GM12878 (cell line): ENCODE results near the gene OGFOD2. TPM values are rescaled to one million over a fixed set of nuclear protein-coding genes. Genes with fewer than 3 reads are reported as not detected.

Source experiments
- ATF7 ChIP-seq: fragments of 450-650 bp; IDR thresholded peaks from 2 replicates; pipeline ENCODE4 v1.6.1; 2016; ENCODE audit warnings: low read depth, mild to moderate bottlenecking
- BMI1 ChIP-seq: fragments of 450-650 bp; IDR thresholded peaks from 2 replicates; pipeline ENCODE4 v1.6.1; 2016; ENCODE audit warnings: mild to moderate bottlenecking, moderate library complexity, borderline replicate concordance
- CBX3 ChIP-seq: fragments of 200-600 bp; sonication (generic); IDR thresholded peaks from 2 replicates; pipeline ENCODE4 v1.6.1; 2016; ENCODE audit warnings: low read depth, borderline replicate concordance
- CBX5 ChIP-seq: sonication (generic); IDR thresholded peaks from 2 replicates; pipeline ENCODE4 v1.6.1; 2016; ENCODE audit warnings: low read depth, moderate library complexity, mild to moderate bottlenecking, inconsistent platforms
- CREM ChIP-seq: IDR thresholded peaks from 2 replicates; pipeline ENCODE4 v1.6.1; 2014; ENCODE audit warnings: antibody characterized with exemption, low read depth
- FOXK2 ChIP-seq: fragments of 450-650 bp; IDR thresholded peaks from 2 replicates; pipeline ENCODE4 v1.6.1; 2017; ENCODE audit warnings: mild to moderate bottlenecking, moderate library complexity
- HCFC1 ChIP-seq: fragments of 150-350 bp; IDR thresholded peaks from 2 replicates; pipeline ENCODE4 v1.6.1; 2014; ENCODE audit warnings: low read length
- HDAC6 ChIP-seq: fragments of 200-600 bp; sonication (generic); IDR thresholded peaks from one replicate; pipeline ENCODE4 v1.8.0; 2017; ENCODE audit warnings: antibody characterized with exemption; ENCODE audit not compliant: unreplicated experiment
- HSF1 ChIP-seq: fragments of 150-350 bp; IDR thresholded peaks from 2 replicates; pipeline ENCODE4 v1.6.1; 2014; ENCODE audit warnings: mild to moderate bottlenecking, low read depth, low read length
- KLF5 ChIP-seq: fragments of 450-650 bp; IDR thresholded peaks from 2 replicates; pipeline ENCODE4 v1.6.1; 2014; ENCODE audit warnings: mild to moderate bottlenecking; ENCODE audit not compliant: partially characterized antibody
- MTA2 ChIP-seq: fragments of 450-650 bp; IDR thresholded peaks from 2 replicates; pipeline ENCODE4 v1.6.1; 2016; ENCODE audit warnings: low read depth, mild to moderate bottlenecking, moderate library complexity
- NFXL1 ChIP-seq: fragments of 450-650 bp; IDR thresholded peaks from 2 replicates; pipeline ENCODE4 v1.6.1; 2017; ENCODE audit warnings: antibody characterized with exemption, mild to moderate bottlenecking, borderline replicate concordance
- POLR2AphosphoS2 ChIP-seq: IDR thresholded peaks from 2 replicates; pipeline ENCODE4 v1.6.1; 2011; ENCODE audit warnings: low read depth, mild to moderate bottlenecking, low read length, improper control_type of control experiment, moderate library complexity
- SMC3 ChIP-seq: IDR thresholded peaks from 2 replicates; pipeline ENCODE4 v1.6.1; 2011; ENCODE audit warnings: low read length, improper control_type of control experiment, borderline replicate concordance
- SP1 ChIP-seq: IDR thresholded peaks from one replicate; pipeline ENCODE4 v1.6.1; 2011; ENCODE audit warnings: low read depth, low read length
- SRF ChIP-seq, 2 experiments: IDR thresholded peaks; 2 replicates each; pipeline ENCODE4 v1.6.1; 2011; ENCODE audit warnings: low read depth in 2 of 2, low read length in 2 of 2, mild to moderate bottlenecking in 1 of 2, moderate library complexity in 1 of 2
- YBX1 ChIP-seq: fragments of 450-650 bp; IDR thresholded peaks from 2 replicates; pipeline ENCODE4 v1.6.1; 2016; ENCODE audit warnings: antibody characterized with exemption
- ZNF207 ChIP-seq: fragments of 450-650 bp; IDR thresholded peaks from 2 replicates; pipeline ENCODE4 v1.6.1; 2014; ENCODE audit warnings: antibody characterized with exemption, mild to moderate bottlenecking, borderline replicate concordance
- ZNF274 ChIP-seq: IDR thresholded peaks from one replicate; pipeline ENCODE4 v1.8.0; 2011; ENCODE audit not compliant: insufficient read length, insufficient read depth
- ZNF592 ChIP-seq: fragments of 450-650 bp; IDR thresholded peaks from 2 replicates; pipeline ENCODE4 v1.6.1; 2017; ENCODE audit warnings: mild to moderate bottlenecking, moderate library complexity
- ZSCAN29 ChIP-seq: fragments of 450-650 bp; IDR thresholded peaks from 2 replicates; pipeline ENCODE4 v1.6.1; 2017; ENCODE audit warnings: mild to moderate bottlenecking, moderate library complexity
- polyA plus RNA-seq, 11 experiments: library from polyadenylated mRNA; depleted of rRNA in 4 of 11; unstranded in 6 of 11; stranded (reverse) in 5 of 11; fragments of >200 nt; fragmentation: Nextera tagmentation in 4 of 11; fragmentation: Illumina TruSeq in 1 of 11; extraction: Ambion mirVana in 4 of 11; extraction: Trizol in 1 of 11; gene quantifications; 1 replicate in 1 of 11; 2 replicates in 10 of 11; pipeline versions ENCODE4 v1.2.1 to v1.2.3, GENCODE V29; 2011 to 2016; ENCODE audit warnings: inconsistent platforms in 2 of 11, missing spikeins in 2 of 11, low read depth in 1 of 11
- total RNA-seq, 4 experiments: library from RNA; depleted of rRNA in 3 of 4; stranded (reverse); fragments of >200 nt in 3 of 4; fragmentation: Illumina TruSeq in 1 of 4; extraction: Trizol in 1 of 4; gene quantifications; 2 replicates each; pipeline versions ENCODE4 v1.2.1 to v1.2.3, GENCODE V29; 2013 to 2021
- TF ChIP-seq, protein P1 (sequence below): IDR thresholded peaks from 2 replicates; pipeline ENCODE4 v1.6.1; 2012; ENCODE audit warnings: mild to moderate bottlenecking, low read depth, low read length

The OGFOD2 gene
- total and polyA plus RNA-seq, 10 of the 15 experiments (the other 5 are each of a cell fraction or from before 2014, with no cell fraction given) = 0.93 to 29.2 (median 16.3) TPM

GRCh38 chr12:122974892-122975789, at the start of gene OGFOD2 (continued):
- peak; percentile 41 for TF ChIP-seq KLF5
- TF ChIP-seq CBX3 = no peak
- TF ChIP-seq FOXK2 = no peak
- TF ChIP-seq, protein P1, sequence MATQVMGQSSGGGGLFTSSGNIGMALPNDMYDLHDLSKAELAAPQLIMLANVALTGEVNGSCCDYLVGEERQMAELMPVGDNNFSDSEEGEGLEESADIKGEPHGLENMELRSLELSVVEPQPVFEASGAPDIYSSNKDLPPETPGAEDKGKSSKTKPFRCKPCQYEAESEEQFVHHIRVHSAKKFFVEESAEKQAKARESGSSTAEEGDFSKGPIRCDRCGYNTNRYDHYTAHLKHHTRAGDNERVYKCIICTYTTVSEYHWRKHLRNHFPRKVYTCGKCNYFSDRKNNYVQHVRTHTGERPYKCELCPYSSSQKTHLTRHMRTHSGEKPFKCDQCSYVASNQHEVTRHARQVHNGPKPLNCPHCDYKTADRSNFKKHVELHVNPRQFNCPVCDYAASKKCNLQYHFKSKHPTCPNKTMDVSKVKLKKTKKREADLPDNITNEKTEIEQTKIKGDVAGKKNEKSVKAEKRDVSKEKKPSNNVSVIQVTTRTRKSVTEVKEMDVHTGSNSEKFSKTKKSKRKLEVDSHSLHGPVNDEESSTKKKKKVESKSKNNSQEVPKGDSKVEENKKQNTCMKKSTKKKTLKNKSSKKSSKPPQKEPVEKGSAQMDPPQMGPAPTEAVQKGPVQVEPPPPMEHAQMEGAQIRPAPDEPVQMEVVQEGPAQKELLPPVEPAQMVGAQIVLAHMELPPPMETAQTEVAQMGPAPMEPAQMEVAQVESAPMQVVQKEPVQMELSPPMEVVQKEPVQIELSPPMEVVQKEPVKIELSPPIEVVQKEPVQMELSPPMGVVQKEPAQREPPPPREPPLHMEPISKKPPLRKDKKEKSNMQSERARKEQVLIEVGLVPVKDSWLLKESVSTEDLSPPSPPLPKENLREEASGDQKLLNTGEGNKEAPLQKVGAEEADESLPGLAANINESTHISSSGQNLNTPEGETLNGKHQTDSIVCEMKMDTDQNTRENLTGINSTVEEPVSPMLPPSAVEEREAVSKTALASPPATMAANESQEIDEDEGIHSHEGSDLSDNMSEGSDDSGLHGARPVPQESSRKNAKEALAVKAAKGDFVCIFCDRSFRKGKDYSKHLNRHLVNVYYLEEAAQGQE = no peak
- peak; percentile 57 for TF ChIP-seq CREM
- 0 out of 2 replicates have a peak, but pooled peaks have one; percentile 39 for TF ChIP-seq ZNF207
- peak; percentile 60; the same call in 1 of the 2 replicates for TF ChIP-seq ATF7
- TF ChIP-seq ZSCAN29 = no peak
- TF ChIP-seq HSF1 = no peak
- TF ChIP-seq HCFC1 = peak; percentile 54
- TF ChIP-seq HDAC6 = no peak
- TF ChIP-seq MTA2 = no peak
- TF ChIP-seq SRF (IDR thresholded peaks at IDR 0.05; ENCODE audit: low read depth in 2 of 2, low read length in 2 of 2) = no peak
- peak; percentile 83 for TF ChIP-seq SP1
- TF ChIP-seq ZNF592 = no peak
- TF ChIP-seq SMC3 = no peak
- TF ChIP-seq BMI1 = peak; percentile 58; the same call in 1 of the 2 replicates
- no peak for TF ChIP-seq NFXL1
- TF ChIP-seq POLR2AphosphoS2 = 0 out of 2 replicates have a peak, but pooled peaks have one; percentile 45
- TF ChIP-seq ZNF274 = no peak
- TF ChIP-seq YBX1 = no peak
- no peak for TF ChIP-seq CBX5
